HG03575 (cell line): Measurements from ENCODE around the gene MRPL43.

Source experiments
- ATAC-seq: cut with Tn5 transposase; IDR thresholded peaks from one replicate; pipeline ENCODE4 v1.9.1; 2021; ENCODE audit not compliant: unreplicated experiment, insufficient number of reproducible peaks, low FRiP score; ENCODE audit errors: extremely low read depth

MRPL43 gene

DNA sequence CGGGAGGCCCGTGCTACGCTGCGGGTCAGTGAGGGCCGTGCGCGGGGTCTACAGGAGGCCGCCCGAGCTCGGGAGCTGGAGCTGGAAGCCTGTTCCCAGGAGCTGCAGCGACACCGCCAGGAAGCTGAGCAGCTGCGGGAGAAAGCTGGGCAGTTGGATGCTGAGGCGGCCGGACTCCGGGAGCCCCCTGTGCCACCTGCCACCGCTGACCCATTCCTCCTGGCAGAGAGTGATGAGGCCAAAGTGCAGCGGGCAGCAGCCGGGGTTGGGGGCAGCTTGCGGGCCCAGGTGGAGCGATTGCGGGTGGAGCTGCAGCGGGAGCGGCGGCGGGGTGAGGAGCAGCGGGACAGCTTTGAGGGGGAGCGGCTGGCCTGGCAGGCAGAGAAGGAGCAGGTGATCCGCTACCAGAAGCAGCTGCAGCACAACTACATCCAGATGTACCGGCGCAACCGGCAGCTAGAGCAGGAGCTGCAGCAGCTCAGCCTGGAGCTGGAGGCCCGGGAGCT is 19.3 kb upstream of the MRPL43 start:
- ATAC-seq: no peak

DNA sequence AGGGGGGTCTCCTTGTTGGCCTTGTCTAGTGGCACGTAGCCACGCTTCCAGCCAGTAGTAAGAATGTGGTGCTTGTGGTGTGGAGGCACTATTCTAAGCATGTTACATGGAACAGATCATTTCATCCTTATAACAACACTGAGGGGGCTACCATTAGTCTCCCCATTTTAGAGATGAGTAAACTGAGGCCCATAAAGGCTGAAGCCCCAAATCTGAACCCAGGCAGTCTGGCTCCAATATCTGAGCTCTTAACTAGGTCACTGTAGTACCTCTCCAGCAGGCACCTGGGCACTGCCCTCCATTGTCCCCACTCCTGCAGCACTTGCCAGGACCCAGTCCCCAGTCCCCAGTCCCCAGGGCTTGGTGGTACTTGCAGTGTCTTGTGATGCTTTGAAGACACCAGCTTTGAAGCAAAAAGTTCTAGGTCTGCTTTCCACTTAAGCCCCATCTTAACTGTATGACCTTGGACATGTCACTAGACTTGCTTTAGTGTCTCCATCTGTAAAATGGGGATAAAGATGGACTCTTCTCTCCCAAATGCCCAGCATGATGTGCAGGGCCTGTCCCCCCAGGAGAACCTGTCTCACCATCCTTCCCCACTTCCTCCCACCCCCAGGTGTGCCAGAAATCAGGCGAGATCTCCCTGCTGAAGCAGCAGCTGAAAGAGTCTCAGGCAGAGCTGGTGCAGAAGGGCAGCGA is 18.7 kb upstream of the MRPL43 start:
- ATAC-seq: no peak

DNA sequence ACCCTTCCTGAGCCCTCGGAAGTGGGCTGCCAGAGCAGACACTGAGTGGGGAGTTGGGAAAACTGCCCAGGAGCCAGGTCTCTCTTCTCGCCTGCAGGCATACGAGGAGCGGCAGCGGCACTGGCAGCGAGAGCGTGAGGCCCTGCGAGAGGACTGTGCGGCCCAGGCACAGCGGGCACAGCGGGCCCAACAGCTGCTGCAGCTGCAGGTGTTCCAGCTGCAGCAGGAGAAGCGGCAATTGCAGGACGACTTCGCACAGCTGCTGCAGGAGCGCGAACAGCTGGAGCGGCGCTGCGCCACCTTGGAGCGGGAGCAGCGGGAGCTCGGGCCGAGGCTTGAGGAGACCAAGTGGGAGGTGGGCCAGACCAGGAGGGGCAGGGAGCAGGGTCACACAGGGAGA is 18.1 kb upstream of the MRPL43 start:
- no peak for ATAC-seq

DNA sequence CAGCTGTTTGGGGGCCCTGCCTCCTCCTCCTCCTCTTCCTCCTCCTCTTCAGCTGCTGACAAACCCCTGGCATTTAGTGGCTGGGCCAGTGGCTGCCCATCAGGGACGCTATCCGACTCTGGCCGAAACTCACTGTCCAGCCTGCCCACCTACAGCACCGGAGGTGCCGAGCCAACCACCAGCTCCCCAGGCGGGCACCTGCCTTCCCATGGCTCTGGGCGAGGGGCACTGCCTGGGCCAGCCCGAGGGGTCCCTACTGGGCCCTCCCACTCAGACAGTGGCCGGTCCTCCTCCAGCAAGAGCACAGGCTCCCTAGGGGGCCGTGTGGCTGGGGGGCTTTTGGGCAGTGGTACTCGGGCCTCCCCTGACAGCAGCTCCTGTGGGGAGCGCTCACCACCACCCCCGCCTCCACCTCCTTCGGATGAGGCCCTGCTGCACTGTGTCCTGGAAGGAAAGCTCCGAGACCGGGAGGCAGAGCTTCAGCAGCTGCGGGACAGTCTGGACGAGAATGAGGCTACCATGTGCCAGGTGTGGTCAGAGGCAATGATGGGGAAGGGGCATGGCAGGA is 16.4 kb upstream of the MRPL43 start:
- no peak for ATAC-seq

DNA sequence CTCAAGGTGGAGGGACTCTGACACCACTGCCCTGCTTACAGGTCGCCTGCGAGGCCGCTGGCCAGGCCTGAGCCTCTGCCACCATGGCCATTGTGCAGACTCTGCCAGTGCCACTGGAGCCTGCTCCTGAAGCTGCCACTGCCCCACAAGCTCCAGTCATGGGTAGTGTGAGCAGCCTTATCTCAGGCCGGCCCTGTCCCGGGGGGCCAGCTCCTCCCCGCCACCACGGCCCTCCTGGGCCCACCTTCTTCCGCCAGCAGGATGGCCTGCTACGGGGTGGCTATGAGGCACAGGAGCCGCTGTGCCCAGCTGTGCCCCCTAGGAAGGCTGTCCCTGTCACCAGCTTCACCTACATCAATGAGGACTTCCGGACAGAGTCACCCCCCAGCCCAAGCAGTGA is 15.2 kb upstream of the MRPL43 start:
- ATAC-seq: no peak

DNA sequence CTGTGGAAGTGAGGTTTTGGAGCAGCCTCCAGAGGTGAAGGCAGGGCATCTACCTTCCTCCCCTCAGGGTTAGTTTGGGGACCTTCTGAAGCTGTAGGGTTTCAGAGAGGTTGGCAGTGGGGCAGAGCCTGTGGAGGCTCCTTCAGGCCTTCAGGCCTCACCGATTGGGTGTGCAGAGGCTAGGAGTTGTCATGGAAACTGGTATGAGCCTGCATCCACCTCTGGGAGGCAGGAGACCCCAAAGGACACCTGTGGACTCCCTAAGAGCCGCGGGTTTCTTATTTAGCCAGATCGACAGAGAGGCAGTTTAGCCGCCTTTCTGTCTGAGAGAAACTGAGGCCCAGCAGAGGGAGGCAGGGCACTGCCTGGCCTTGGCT is 14.3 kb upstream of the MRPL43 start:
- ATAC-seq: no peak

DNA sequence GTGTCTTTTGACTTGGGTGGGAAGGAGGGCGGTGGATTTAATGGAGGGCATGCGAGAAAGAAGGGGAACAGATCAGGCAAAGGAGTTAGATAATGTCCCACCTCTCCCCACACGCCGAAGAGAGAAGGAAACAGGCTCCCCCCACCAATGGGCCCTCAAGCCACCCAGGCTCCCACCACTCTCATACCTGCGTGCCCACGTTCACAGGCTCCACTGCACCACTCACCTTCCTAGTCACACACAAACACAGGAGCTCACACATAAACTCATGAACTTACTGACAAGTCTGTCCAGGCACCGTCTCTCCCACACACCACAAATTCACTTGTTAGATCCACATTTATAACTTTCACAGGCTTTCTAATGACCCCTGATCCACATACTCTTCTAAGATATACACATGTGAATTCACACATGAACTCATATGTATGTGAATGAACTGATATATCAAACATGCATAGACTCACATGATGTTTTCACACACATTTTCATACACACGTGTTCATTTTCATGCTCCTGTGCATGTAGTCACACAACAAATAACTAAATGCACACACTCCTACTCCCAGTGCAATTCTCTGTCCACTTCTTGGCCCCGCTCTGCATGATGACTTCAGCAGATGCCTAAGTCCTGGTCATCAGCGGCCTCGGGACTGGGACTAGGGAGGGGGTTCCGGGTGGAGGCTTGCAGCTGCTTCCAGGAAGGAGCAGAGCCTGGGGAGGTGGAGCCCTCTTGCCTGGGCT is 13.8 kb upstream of the MRPL43 start:
- no peak for ATAC-seq

DNA sequence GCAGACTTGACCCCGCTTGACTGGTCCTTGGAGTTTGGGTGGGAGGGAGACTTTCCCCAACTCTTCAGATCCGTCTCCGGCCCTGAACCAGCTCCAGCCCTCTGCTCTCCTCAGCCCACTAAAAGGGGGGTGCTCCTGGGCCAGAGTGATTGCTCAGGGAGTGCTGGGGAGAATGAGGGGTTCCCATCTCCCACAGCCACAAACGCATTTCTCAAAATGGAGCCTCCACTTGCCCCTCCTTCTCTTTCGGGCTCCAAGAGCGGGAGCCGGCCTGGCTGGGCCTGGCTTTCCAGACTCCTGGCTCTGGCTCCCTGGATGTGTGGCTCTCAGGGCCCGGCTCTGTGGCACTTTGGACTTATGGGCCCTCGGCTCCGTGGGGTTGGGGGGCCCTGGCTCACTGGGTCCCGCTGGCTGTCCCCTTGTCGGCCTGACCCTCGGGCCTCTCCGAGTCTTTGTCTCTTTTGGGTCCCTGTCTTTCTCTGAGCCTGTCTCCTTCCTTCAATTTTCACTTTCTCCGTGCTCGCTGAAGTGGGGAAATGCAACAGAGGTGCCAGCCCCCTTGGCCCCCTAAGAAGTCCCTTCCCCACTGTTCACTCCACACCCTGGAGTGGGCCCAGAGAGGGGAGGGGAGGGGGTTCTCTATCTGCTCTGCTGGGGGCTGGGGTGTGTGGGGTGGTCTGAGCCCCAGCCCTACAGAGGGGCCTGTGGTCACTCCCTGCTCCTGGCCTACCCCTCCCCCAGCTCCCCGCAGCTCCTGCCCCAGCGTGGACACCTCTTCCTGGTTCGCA is 13.0 kb upstream of the MRPL43 start:
- no peak for ATAC-seq

DNA sequence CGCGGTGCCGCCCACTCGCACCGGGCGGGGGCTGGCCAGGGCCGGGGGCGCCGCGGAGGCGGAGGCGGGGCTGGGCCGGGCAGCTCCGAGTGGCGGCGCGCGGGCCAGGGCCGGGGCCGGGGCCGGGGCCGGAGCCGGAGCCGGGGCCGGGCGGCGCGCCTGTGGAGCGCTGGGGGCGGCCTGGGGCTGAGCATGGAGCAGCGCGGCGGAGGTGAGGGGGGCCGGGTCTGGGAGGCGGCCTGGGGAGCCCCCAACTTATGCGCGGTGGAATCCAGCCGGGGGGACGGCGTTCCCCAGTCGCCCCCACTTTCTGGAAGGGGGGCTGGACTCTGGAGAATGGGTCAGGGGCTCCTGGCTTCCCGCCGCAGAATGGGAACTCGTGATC is 12.4 kb upstream of the MRPL43 start, which contains the start of gene LZTS2:
Gene LZTS2, plus strand, starts transcription at position 67 of the 385 bp plus-strand sequence. CDS start 2,731 bp downstream, outside the sequence.
- ATAC-seq: no peak

DNA sequence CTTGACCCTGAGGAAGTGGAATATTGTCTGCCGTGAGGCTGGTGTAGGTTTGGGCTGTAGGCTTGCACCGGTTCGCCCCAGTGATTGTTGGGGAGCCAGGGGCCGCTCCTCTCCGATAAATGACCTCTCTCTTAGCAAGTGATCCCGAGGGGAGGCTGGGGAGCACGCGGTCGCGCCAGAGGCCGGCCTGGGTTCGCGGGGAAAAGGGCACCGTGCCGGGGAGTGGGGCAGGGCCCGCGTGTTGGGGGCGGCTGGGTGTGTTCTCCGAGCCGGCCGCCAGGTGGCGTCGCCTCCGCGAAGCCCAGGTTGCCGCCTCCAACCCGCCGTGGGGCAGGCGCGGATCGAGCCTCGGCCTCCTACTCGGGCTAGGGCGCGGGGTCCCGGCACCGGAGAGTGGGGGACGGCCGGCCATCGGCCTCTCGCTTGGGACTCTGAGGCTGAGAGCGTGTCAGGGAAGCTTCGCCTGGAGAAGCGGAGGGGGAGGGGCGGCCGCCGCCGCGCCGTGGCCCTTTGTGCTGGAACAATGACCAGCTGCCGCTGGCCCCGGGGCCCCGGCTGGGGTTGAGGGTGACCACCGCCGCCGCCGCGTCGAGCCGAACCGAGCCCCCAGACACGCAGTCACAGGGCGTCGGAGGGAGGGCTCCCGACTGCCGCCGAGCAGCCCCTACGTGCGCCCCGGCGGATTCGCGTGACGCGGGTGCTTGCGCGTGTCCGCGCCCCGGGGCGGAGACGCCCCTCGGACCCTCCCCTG is 11.9 kb upstream of the MRPL43 start:
- ATAC-seq: no peak

DNA sequence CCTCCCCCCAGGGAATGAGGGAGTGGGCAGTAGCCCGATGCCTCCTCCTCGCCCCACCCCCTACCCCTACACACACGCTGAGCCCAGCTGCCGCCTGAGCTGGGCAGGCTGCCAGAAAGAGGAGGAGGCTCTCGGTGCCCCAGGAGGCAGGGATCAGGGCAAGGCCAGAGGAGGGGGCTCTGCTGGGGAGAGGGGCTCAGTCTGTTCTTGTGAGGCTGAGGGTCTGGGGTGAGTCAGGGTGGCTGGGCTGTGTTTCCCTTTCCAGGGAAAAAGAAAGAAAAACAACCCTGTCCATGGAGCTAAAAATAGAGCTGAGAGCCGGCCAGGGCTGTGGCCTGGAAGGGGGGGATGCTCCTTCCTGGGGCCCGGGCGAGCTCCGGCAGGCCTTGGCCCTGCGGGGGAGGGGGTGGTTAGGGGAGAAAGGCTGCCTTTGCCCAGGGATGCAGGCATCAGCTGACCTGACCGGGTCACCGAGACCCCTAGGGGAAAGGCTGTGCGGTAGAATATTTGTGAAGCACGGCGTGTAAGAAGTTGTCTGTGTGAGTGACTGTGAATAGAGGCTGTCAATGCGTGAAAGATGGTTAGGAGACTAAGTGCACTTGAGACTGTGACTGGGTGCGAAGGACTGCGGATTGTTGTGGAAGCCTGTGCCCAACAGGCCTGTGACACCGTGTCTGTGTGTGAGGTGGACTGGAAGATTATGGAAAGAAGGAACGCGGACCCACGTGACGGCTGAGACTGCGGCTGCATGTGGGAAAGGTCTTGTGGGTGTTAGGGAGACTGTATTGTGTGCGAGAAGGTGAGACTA is 11.1 kb upstream of the MRPL43 start:
- ATAC-seq: no peak

DNA sequence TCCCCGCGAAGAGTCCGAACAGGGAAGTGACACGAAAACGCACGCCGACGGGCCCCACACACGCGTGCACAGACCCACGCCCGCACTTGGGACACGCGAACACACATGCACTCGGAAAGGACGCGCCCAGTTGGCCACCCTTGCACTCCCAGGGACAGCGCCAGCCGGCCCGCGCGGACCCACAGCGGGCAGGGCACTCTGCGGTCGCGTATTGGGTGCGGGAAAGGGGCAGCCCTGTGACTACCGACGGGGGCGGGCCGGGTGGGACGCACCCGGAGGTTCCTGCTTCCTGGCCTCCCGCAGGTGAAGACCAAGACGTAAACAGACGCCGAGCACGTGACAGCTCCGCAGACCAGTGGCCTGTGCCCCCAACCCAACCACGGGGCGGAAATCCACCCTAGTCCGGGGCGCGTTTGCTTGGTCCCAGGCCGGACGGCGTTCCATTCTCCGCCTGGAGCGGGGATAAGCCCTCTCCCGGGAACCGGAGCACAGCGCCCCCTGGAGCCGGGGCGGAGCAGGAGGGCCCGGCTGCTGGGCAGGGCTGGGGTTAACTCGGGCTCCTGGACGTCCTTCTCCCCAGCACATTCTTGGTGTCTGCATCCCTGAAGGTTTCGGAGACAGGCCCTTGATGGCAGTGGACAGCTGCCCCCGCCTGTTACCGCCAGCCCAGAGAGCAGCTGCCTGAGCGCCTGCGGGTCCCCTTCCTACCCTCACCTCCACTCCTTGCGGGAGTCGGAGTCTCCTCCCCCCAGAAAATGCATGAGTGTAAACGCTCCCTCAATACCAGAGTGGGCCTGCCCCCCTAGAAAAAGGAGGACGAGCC is 10.3 kb upstream of the MRPL43 start:
- no peak for ATAC-seq

DNA sequence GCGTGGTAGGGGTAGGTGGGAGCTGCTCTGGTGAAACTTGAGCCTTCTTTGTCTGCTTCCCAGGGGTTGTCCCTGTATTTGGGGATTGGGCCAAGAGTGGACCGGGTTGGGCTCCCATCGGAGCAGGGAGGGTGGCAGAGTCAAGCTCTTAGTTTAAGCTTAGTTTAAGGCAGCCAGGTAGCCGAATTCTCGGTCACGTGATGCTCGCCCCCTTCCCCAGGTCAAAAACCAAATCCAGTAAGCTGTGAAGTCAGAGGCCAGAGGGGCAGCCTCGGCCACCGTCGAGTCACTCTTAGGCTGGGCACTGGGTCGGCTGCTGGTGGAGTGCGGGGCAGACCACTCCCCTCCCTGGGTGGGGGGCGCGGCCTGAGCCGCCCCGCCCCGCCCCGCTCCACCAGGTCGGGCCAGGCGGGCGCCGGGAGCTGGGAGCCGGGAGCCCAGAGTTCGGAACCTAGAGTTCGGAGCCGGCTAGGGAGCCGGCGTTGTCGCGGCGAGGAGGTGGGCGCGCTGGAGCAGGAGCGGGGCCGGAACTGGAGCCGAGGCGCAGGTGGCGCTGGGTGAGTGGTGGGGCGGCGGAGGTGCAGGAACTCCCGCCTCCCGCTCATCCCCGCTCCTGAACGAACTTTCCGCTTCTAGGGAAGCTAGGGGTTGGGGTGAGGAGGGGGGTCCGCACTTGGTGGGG is 9.5 kb upstream of the MRPL43 start:
- ATAC-seq: no peak

DNA sequence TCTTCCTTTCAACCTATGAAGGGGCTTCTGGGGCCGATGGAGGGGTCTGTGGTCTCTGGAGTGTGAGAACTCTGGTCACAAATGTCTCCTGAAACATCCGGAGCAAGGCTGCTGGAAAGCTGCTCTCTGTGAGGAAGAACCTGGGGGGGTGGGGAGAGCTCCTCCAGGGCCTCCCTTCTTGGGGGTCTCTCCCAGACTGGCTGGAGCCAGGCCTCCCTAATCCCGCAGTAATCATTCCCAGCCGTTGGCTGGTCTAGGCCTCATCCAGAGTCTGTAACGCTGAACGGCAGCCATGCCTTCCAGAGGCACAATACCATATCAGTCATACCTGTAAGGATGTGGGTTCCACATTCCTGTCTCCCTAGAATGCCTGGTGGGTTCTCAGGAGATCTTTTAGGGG is 7.9 kb upstream of the MRPL43 start:
- no peak for ATAC-seq

DNA sequence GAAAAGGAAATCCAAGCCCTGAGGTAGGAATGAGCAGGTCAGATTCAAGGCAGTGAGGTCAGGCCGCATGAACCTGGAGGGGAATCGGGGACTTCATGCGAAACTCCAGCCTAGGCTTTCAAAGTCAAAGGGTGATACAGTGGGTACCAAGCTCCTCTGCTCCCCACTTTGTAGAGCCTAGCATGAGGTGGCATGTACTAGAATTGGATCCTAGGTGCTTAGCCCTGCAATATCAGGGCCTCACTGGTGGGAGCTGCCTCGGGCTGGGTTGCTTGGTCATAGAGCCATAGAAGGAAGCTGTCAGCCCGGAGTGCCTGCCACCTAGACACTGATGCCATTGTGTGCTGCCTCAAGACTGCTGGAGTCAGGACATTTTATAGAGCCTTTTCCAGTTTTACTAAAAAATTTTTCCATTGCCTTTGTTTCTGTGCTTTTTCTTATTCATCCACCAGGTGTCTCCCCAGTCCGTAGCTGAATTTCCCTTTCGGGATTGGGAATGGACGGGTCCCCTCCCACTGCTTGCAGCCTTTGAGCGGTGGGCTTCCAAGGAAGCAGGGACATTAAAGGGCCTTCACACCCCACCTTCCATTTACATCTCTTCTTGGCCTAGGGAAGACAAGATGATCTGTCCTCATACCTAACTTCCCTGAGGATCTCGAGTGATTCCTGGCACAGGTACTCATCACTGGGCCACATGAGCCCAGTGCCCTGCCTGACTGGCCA is 6.8 kb upstream of the MRPL43 start:
- no peak for ATAC-seq

DNA sequence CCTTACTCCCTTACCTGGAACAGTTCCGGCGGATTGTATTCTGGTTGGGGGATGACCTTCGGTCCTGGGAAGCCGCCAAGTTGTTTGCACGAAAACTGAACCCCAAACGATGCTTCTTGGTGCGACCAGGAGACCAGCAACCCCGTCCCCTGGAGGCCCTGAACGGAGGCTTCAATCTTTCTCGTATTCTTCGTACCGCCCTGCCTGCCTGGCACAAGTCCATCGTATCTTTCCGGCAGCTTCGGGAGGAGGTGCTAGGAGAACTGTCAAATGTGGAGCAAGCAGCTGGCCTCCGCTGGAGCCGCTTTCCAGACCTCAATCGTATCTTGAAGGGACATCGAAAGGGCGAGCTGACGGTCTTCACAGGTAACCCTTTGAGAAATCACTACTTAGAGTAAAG is 1.8 kb upstream of the MRPL43 start:
- no peak for ATAC-seq
